GM12801 (cell line): ENCODE measurements around the gene TRAF5.

Experiments used
- CTCF ChIP-seq: IDR thresholded peaks from one replicate; pipeline ENCODE4 v1.5.1; 2011; ENCODE audit warnings: control low read depth; ENCODE audit not compliant: insufficient read length; ENCODE audit errors: extremely low read depth

The TRAF5 gene

GRCh38 chr1:211329764-211330201, 3.1 kb downstream of the TRAF5 start:
- no peak for TF ChIP-seq CTCF

- no peak for TF ChIP-seq CTCF
Measured at GRCh38 chr1:211330282-211330936, 3.8 kb downstream of the TRAF5 start.

GRCh38 chr1:211331011-211331709, 4.5 kb downstream of the TRAF5 start:
- no peak for TF ChIP-seq CTCF

GRCh38 chr1:211332036-211332616, 5.5 kb downstream of the TRAF5 start:
- TF ChIP-seq CTCF = no peak

- no peak for TF ChIP-seq CTCF
Measured at GRCh38 chr1:211332830-211333229, 6.2 kb downstream of the TRAF5 start.

- TF ChIP-seq CTCF = no peak
Measured at GRCh38 chr1:211333906-211334305, 7.3 kb downstream of the TRAF5 start.

- TF ChIP-seq CTCF = no peak
Measured at GRCh38 chr1:211334986-211335385, 8.4 kb downstream of the TRAF5 start.
